Fibroblast of peridontal ligament (primary cell): ENCODE results near the gene HMGN1.

Experiments
- DNase-seq: peaks from one replicate; pipeline ENCODE4 v3.0.0-alpha.2; 2010; ENCODE audit errors: extremely low read depth

Gene HMGN1

GRCh38 chr21:39367783-39368182, 18.9 kb upstream of the HMGN1 start:
- DNase-seq, result no peak

GRCh38 chr21:39366563-39366962, 17.7 kb upstream of the HMGN1 start:
- no peak for DNase-seq

- no peak for DNase-seq
Measured at GRCh38 chr21:39364949-39365348, 16.1 kb upstream of the HMGN1 start.

DNA sequence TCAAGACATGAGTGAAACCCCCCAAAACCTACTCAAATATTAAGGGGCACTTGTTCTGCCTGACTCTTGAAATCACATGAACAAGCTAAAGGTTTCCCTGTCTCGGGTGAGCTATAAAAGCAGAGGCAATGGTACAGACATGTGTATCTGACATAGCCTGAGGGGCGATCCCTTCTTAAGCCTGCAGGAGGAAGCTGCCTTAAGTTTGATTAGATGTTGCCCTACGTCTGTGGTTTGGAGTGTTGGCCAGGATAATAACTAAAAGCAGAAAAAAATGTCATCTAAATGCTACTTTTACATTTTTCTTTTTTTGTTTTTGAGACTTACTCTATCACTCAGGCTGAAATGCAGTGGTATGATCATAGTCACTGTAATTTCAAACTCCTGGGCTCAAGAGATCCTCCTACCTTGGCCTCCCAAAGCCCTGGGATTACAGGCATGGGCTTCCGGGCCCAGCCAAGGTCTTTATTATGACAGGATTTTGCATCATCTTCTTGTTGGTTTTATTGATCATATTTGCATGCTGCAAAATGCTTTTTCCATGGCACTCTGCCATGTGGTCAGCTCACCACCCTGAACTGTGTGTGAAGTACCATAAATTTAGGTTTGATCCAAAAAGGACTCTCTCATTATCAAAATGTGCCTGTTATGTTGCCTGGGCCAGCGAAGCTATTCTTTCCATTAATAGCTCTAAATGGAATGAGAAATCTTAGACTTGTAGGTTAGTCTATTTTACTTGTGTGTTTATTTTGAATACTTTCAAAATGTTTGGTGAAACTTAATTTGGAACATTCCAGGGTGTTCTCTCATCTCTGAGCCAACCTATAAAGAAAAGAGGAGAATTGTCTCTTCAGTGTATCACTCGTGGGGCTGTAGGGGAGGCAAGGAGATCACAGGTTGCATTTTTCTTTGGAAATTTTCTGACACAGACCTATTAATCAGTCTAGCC, 15.0 kb upstream of the HMGN1 start:
- DNase-seq, result peak; percentile 47

DNA sequence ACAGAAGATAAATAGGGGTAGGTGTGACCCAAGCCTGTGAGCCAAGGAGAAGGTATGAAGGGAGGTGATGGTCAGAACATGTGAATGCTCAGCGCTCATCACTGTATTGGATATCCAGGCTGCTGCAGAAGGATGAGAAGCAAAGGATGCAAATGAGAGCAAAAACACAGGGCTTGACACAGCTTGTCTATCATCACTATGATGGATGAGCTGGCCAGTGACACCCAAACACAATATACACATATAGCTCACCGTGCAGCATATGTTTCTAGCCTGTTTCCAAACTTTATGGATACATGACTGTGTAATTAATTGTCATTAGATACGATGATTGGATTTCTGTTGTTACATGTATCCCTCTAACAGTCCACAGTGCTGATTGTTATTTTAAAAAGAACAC, 13.8 kb upstream of the HMGN1 start:
- DNase-seq, result no peak

DNA sequence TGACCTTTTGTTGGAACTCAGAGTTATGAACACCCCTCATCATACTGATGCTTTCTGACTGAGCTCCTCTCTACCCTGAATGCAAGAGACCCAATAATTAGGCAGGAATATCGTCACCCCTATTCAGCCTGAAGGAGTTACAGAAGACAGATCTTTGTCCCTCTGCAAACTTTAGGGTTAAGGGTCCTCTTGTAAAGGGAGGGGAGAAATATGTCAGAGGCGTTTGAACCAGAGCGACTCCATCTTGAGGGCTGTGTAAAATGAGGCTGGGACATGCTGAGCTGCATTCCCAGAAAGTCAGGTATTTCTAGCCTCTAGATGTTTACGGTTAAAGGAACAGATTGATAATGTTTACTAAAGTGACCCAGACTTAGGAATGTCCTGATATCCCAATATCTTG, 10.5 kb upstream of the HMGN1 start:
- no peak for DNase-seq

DNA sequence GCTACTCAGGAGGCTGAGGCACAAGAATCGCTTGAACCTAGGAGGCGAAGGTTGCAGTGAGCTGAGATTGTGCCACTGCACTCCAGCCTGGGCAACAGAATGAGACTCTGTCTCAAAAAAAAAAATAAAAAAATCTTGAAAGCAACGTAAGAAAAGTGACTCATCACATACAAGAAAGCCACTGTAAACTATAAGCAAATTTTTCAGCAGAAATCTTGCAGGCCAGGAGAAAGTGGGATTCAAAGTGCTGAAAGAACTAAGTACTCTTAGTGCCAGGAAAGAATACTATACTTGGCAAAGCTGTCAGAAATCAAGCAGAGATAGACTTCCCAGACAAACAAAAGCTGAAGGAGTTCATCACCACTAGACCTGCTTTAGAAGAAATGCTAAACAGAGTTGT, 4.4 kb upstream of the HMGN1 start:
- DNase-seq, result peak; percentile 57

DNA sequence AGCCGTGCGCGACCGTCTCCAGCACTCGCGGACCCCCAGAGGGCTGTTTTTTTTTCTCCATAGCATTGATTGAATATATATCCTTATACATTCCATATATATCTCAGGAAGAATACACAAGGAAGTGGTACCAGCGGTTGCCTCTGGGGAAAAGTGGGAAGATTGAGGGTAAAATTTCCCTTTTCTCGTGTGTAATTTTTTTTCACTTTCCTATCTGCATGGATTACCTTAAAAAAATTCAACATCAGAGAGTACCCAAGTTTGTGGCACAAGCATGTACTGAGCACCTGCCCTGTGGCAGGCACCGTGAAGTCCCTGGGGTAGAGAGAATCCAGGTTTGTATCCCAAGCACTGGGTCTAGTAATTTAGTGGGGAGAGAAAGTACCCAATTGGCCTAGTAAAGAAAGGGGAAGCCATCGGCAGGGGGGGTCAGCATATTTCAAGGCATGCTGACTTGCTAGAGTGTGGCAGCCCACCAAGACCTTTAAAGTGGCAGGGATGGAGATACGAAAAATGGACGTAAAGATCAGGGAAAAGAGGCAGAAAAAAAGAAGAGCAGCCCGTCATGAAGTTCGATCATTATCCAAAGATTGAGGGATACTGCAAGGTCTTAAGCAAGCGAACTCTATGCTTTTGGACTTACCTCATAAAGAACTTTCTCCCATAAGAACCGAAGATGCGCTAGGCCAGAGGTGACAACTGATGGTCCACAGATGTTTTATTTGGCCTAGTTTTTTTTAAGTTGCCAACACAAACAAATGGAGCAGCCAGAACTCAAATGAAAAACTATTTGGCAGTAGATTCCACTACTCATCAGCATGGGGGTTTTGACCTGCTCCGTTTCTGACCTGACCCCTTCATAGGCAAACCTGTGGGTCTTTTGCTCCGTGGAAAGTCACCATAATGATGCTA, 1.5 kb upstream of the HMGN1 start:
- DNase-seq, result no peak

DNA sequence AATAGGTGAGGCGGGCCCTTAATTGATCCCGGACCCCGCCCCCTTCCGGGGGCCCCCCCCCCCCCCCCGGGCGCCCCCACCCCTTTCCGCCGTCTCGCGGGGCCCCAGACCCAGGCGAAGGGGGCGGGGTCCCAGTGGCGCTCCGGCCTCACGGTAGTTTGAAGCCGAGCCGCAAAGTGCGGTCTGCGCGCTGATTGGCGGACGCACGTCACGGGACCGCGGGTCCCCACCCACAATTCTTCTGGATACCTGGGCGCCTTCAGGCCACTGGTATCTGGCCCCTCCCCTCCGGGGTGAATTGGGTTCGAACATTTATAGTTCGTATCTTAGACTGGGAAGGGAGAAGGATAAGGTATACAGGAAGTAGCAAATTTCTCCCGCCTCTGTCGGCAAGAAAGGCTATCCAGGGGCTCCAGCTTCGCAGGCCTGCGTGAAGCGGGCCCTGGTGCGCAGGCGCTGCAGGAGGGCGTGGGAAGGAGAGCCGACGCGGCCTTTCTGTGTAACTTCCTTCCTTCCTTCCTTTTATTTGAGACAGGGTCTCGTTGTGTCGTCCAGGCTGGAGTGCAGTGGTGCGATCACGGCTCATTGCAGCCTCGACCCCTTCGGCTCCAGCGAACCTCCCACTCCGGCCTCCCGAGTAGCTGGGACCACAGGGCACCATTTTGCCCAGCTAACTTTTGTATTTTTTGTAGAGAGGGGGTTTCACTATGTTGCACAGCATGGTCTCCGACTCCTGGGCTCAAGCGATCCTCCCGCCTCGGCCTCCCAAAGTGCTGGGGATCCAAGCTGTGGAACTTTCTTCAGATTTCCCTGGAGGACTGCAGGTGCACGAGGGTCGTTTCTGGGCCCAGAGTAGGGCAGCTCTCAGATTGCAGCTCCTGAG, 564 bp upstream of the HMGN1 start:
- DNase-seq, result peak; percentile 91

GRCh38 chr21:39348040-39348354, 891 bp downstream of the HMGN1 start:
- no peak for DNase-seq

DNA sequence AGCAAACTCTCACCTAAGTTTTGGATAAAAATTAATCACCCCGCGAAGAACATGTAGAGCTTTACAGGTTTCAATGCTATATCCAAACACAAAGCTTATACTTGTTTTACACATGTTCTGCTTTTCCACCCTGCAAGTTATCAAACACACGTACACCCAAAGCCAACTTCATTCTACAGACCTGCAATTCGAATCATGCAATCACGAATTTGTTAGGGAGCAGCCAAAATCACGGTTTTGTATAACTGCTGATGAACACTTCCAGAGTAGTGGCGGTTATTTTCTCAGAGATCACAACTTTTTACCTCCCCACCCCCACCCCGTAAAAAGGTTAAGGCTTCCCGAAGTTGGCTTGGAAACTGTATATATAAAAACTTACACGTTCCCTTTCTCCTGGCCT, 1.4 kb downstream of the HMGN1 start:
- DNase-seq, result no peak

- no peak for DNase-seq
Measured at GRCh38 chr21:39346671-39347331, 2.1 kb downstream of the HMGN1 start.

- no peak for DNase-seq
Measured at GRCh38 chr21:39346206-39346605, 2.7 kb downstream of the HMGN1 start.

- no peak for DNase-seq
Measured at GRCh38 chr21:39345440-39345839, 3.4 kb downstream of the HMGN1 start.

GRCh38 chr21:39344848-39345247, 4.0 kb downstream of the HMGN1 start:
- DNase-seq, result no peak

GRCh38 chr21:39341249-39341923, 7.5 kb downstream of the HMGN1 start:
- DNase-seq, result no peak

DNA sequence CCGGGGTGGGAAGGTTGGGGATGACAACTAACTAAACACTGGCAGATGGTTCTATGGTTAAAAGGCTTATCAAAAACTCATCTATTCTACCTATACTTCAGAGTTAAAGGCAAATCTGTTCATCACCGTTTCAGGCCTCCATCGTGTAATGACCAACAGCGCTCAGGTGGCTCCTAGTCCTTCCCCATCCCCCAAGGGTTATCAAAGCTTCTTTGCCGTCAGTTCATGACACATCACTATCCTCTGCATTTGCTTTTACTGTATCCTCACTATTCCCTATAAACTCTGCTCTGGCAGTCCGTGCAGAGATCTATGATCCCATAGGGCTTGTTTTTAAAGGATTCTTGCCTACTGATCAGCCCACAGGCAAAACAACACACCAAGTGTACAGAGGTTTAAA, 8.2 kb downstream of the HMGN1 start:
- DNase-seq, result no peak

- no peak for DNase-seq
Measured at GRCh38 chr21:39339231-39339630, 9.7 kb downstream of the HMGN1 start.

- peak; percentile 18 for DNase-seq
Measured at GRCh38 chr21:39336457-39337008, 12.4 kb downstream of the HMGN1 start.

GRCh38 chr21:39334611-39335010, 14.3 kb downstream of the HMGN1 start:
- DNase-seq, result no peak
